HCT116 (cell line): ENCODE measurements around the gene STYXL2. TPM values are rescaled to one million over a fixed set of nuclear protein-coding genes. Genes with fewer than 3 reads are reported as not detected.
A peak's percentile ranks its signal among the peaks of the same experiment; 100 is the strongest.

Experiments used
- ATAC-seq: fragments of 200-7000 bp; cut with Tn5 transposase; 2 replicates; pipeline ENCODE4 v1.9.1; 2020; ENCODE audit warnings: mild to moderate bottlenecking, moderate library complexity
- BruUV-seq: library from RNA; stranded (reverse); fragments of 400-500 nt; replicated peaks from 2 replicates; lab custom pipeline; 2021; lab: Mats Ljungman, UMichigan
- CTCF ChIA-PET: fragments of 300-600 bp; sonication (Branson Sonifier 250); formaldehyde crosslinking; loops from one replicate; lab custom pipeline; 2021; ENCODE audit warnings: antibody characterized with exemption; lab: Charles Lee
- POLR2A ChIA-PET: fragments of 300-600, 350-600 bp; sonication (Branson Sonifier 250); formaldehyde crosslinking; loops from one replicate; lab custom pipeline; 2021; ENCODE audit warnings: antibody characterized with exemption; lab: Charles Lee
- RAD21 ChIA-PET, 2 experiments: fragments of 300-600 bp; sonication (Branson Sonifier 250); formaldehyde crosslinking; loops; one replicate each; lab custom pipeline; 2023; ENCODE audit warnings: low total read pairs in 2 of 2; ENCODE audit not compliant: uncharacterized antibody in 2 of 2, unreplicated experiment in 2 of 2, low non-redundant PET in 1 of 2; lab: Charles Lee
- DNase-seq: peaks from one replicate; pipeline ENCODE4 v3.0.0-alpha.2; 2010; ENCODE audit warnings: low read depth, low spot score
- H2AFZ ChIP-seq: fragments of 200-600 bp; shearing (Covaris generic), sonication (generic); 2 replicates; pipeline ENCODE4 v1.6.1; 2017; ENCODE audit warnings: low read depth, mixed run types, mixed read lengths, antibody characterized with exemption, low read length; ENCODE audit not compliant: poor library complexity, severe bottlenecking
- H3K27ac ChIP-seq: 2 replicates; pipeline ENCODE4 v1.5.1; 2012; ENCODE audit warnings: low read depth, low read length
- H3K27me3 ChIP-seq: fragments of 200-600 bp; sonication (generic); 2 replicates; pipeline ENCODE4 v1.6.1; 2016; ENCODE audit warnings: mixed run types, low read length, mixed read lengths; ENCODE audit not compliant: insufficient read depth
- H3K36me3 ChIP-seq, 2 experiments: fragments of 200-500 bp in 1 of 2; fragments of 200-600 bp in 1 of 2; sonication (Bioruptor generic) in 1 of 2; sonication (generic) in 1 of 2; 2 replicates each; pipeline versions ENCODE4 v1.5.1 to v1.6.1; 2014 to 2016; ENCODE audit warnings: low read length in 2 of 2, inconsistent platforms in 1 of 2, mixed read lengths in 1 of 2, mixed run types in 1 of 2; ENCODE audit not compliant: insufficient read depth in 2 of 2, control insufficient read depth in 1 of 2
- H3K4me1 ChIP-seq, 2 experiments: fragments of 200-600 bp in 1 of 2; sonication (generic) in 1 of 2; 2 replicates each; pipeline versions ENCODE4 v1.5.1 to v1.6.1; 2012 to 2017; ENCODE audit warnings: low read length in 2 of 2, inconsistent platforms in 1 of 2, mild to moderate bottlenecking in 1 of 2, mixed read lengths in 1 of 2, mixed run types in 1 of 2, moderate library complexity in 1 of 2; ENCODE audit not compliant: insufficient read depth in 2 of 2, control insufficient read depth in 1 of 2
- H3K4me2 ChIP-seq: fragments of 200-600 bp; sonication (generic); 2 replicates; pipeline ENCODE4 v1.6.1; 2017; ENCODE audit warnings: mixed run types, low read length, mixed read lengths
- H3K4me3 ChIP-seq, 2 experiments: fragments of 200-600 bp in 1 of 2; sonication (generic) in 1 of 2; replicated peaks in 1 of 2; 2 replicates each; pipeline ENCODE4 v1.5.1; 2011 to 2016; ENCODE audit warnings: low read length in 2 of 2, control low read depth in 1 of 2, low read depth in 1 of 2, mild to moderate bottlenecking in 1 of 2, mixed read lengths in 1 of 2, mixed run types in 1 of 2
- H3K79me2 ChIP-seq: fragments of 200-600 bp; sonication (generic); 2 replicates; pipeline ENCODE4 v1.6.1; 2017; ENCODE audit warnings: mild to moderate bottlenecking, mixed run types, low read length, moderate library complexity, mixed read lengths; ENCODE audit not compliant: insufficient read depth
- H3K9ac ChIP-seq: fragments of 200-600 bp; sonication (generic); 2 replicates; pipeline ENCODE4 v1.6.1; 2016; ENCODE audit warnings: low read length, mixed read lengths
- H3K9me2 ChIP-seq: fragments of 200-600 bp; sonication (generic), shearing (Covaris generic); 2 replicates; pipeline ENCODE4 v1.6.1; 2017; ENCODE audit warnings: mixed run types, mild to moderate bottlenecking, moderate library complexity; ENCODE audit not compliant: insufficient read depth
- H3K9me3 ChIP-seq, 2 experiments: fragments of 200-500 bp in 1 of 2; fragments of 200-600 bp in 1 of 2; sonication (Bioruptor generic) in 1 of 2; sonication (generic) in 1 of 2; 2 replicates each; pipeline ENCODE4 v1.6.1; 2014 to 2017; ENCODE audit warnings: low read length in 2 of 2, mixed read lengths in 2 of 2, inconsistent platforms in 1 of 2, low read depth in 1 of 2, mild to moderate bottlenecking in 1 of 2, mixed run types in 1 of 2, moderate library complexity in 1 of 2; ENCODE audit not compliant: control insufficient read depth in 1 of 2, insufficient read depth in 1 of 2
- H4K20me1 ChIP-seq: fragments of 200-600 bp; sonication (generic), shearing (Covaris generic); 2 replicates; pipeline ENCODE4 v1.6.1; 2017; ENCODE audit warnings: mixed run types, mild to moderate bottlenecking, moderate library complexity; ENCODE audit not compliant: insufficient read depth
- ELF1 ChIP-seq: IDR thresholded peaks from 2 replicates; pipeline ENCODE4 v1.6.1; 2012; ENCODE audit warnings: low read depth, borderline replicate concordance
- EZH2phosphoT487 ChIP-seq: fragments of 200-600 bp; IDR thresholded peaks from 2 replicates; pipeline ENCODE4 v1.6.1; 2018; ENCODE audit warnings: antibody characterized with exemption, borderline replicate concordance
- JUND ChIP-seq: IDR thresholded peaks from 2 replicates; pipeline ENCODE4 v1.6.1; 2012
- MAX ChIP-seq: IDR thresholded peaks from 2 replicates; pipeline ENCODE4 v1.6.1; 2012
- POLR2AphosphoS5 ChIP-seq: IDR thresholded peaks from 2 replicates; pipeline ENCODE4 v1.6.1; 2011; ENCODE audit warnings: mild to moderate bottlenecking, low read depth, low read length, moderate library complexity
- SIN3A ChIP-seq: IDR thresholded peaks from 2 replicates; pipeline ENCODE4 v1.6.1; 2012; ENCODE audit warnings: low read depth
- TCF7L2 ChIP-seq: IDR thresholded peaks from 2 replicates; pipeline ENCODE4 v1.7.0; 2011; ENCODE audit warnings: borderline replicate concordance, inconsistent platforms; ENCODE audit not compliant: insufficient read depth, insufficient read length; ENCODE audit errors: extremely low read depth
- YY1 ChIP-seq: IDR thresholded peaks from 2 replicates; pipeline ENCODE4 v1.6.1; 2011; ENCODE audit warnings: low read length, low read depth, moderate library complexity, mild to moderate bottlenecking; ENCODE audit not compliant: insufficient replicate concordance; ENCODE audit errors: extremely low read depth
- intact Hi-C: fragments of 100-400 bp; cut with micrococcal nuclease; formaldehyde crosslinking; loops from 2 replicates; pipeline ENCODE4 v1.10.0; 2022
- total RNA-seq: library from RNA; stranded (reverse); gene quantifications from one replicate; pipeline ENCODE4 v1.2.1, GENCODE V29; 2021; ENCODE audit not compliant: unreplicated experiment

Gene STYXL2
- total RNA-seq, 1 experiment from 2014 or later: not detected

GRCh38 chr1:167083066-167083665 lies 10.7 kb upstream of the STYXL2 start:
- Histone ChIP-seq H4K20me1 (no peaks in the 10 kb centered on the region), H3K4me2 (peak overlapping the region; percentile 56), H3K27me3 (no peaks in the 10 kb centered on the region), H3K79me2 (no peaks in the 10 kb centered on the region), H2AFZ (peak overlapping the region; percentile 19), H3K36me3 (no peaks in the 10 kb centered on the region), H3K27ac (no peak overlapping the region), H3K9me2 (no peaks in the 10 kb centered on the region), H3K9ac (no peak overlapping the region), H3K4me3 (0 out of 4 replicates have a peak overlapping the region, but pooled peaks of 1 of the 2 experiments have one; percentile 5), H3K4me1 (peaks cover 8 to 29% of the 10 kb centered on the region in 2 experiments), H3K9me3 (no peaks in the 10 kb centered on the region)
- intact Hi-C loops: no loop called here
- CTCF ChIA-PET: no interaction called here
- DNase-seq (no peak), ATAC-seq (peak; percentile 26)
- TF ChIP-seq JUND (no peak), MAX (no peak), SIN3A (no peak), POLR2AphosphoS5 (no peak), EZH2phosphoT487 (no peak)
- RAD21 ChIA-PET: no interaction called here
- POLR2A ChIA-PET: no interaction called here
- no TSS peak for BruUV-seq

- H3K4me1 ChIP-seq: peaks cover 8 to 29% of the 10 kb centered on the region in 2 experiments
- ChIA-PET RAD21 (no interaction called here), CTCF (no interaction called here), POLR2A (no interaction called here)
- H3K27ac ChIP-seq: no peak overlapping the region
- H3K9me3 ChIP-seq: no peaks in the 10 kb centered on the region
- no peaks in the 10 kb centered on the region for H3K27me3 ChIP-seq
- H3K4me2 ChIP-seq: no peak overlapping the region
- H3K4me3 ChIP-seq: no peak overlapping the region
- H3K36me3 ChIP-seq: no peaks in the 10 kb centered on the region
- BruUV-seq: no TSS peak
- no peaks in the 10 kb centered on the region for H3K79me2 ChIP-seq
- ATAC-seq (no peak), DNase-seq (no peak)
- no peak overlapping the region for H3K9ac ChIP-seq
- TF ChIP-seq YY1 (no peak), TCF7L2 (no peak), ELF1 (no peak)
- no peaks in the 10 kb centered on the region for H3K9me2 ChIP-seq
- intact Hi-C loops: no loop called here
- no peak overlapping the region for H2AFZ ChIP-seq
- H4K20me1 ChIP-seq: no peaks in the 10 kb centered on the region
Observed at GRCh38 chr1:167083871-167084270, 10.0 kb upstream of the STYXL2 start.
